ENCODE data around the gene CYP21A2.
"Not testable (repeated sequence)": the region's sequence is repeated elsewhere in the genome, so short reads cannot be mapped to it uniquely, and the experiment has no call there.

Gene CYP21A2

GRCh38 chr6:32029553-32029952 lies 8.7 kb upstream of the CYP21A2 start:
- not testable (repeated sequence) for H3K36me3 ChIP-seq (ENCODE audit: control insufficient read depth, insufficient read depth, low read length); H3K9me3 ChIP-seq (ENCODE audit: control insufficient read depth, low read length); H3K4me1 ChIP-seq (ENCODE audit: control insufficient read depth, insufficient read depth, low read length); H3K27ac ChIP-seq (ENCODE audit: insufficient read depth, low read depth, low read length, poor library complexity, severe bottlenecking); H3K4me3 ChIP-seq (ENCODE audit: insufficient read depth, low read depth, low read length); H3K27me3 ChIP-seq (ENCODE audit: control insufficient read depth, insufficient read depth, low read length, poor library complexity, severe bottlenecking)
- WGBS, 2 experiments, result 88 to 100% methylated on average over 3 to 5 of the region's 14 CpGs

GRCh38 chr6:32035283-32036013 lies 2.8 kb upstream of the CYP21A2 start:
- H3K27me3 ChIP-seq (ENCODE audit: control insufficient read depth, insufficient read depth, low read length, poor library complexity, severe bottlenecking); H3K4me3 ChIP-seq (ENCODE audit: insufficient read depth, low read depth, low read length); H3K27ac ChIP-seq (ENCODE audit: insufficient read depth, low read depth, low read length, poor library complexity, severe bottlenecking); H3K36me3 ChIP-seq (ENCODE audit: control insufficient read depth, insufficient read depth, low read length); H3K4me1 ChIP-seq (ENCODE audit: control insufficient read depth, insufficient read depth, low read length); H3K9me3 ChIP-seq (ENCODE audit: control insufficient read depth, low read length): not testable (repeated sequence)
- WGBS, 2 experiments, result no CpG with 5 or more reads among the region's 16 CpGs

- not testable (repeated sequence) for H3K27ac ChIP-seq (ENCODE audit: insufficient read depth, low read depth, low read length, poor library complexity, severe bottlenecking); H3K4me3 ChIP-seq (ENCODE audit: insufficient read depth, low read depth, low read length); H3K4me1 ChIP-seq (ENCODE audit: control insufficient read depth, insufficient read depth, low read length); H3K27me3 ChIP-seq (ENCODE audit: control insufficient read depth, insufficient read depth, low read length, poor library complexity, severe bottlenecking); H3K36me3 ChIP-seq (ENCODE audit: control insufficient read depth, insufficient read depth, low read length); H3K9me3 ChIP-seq (ENCODE audit: control insufficient read depth, low read length)
- 85 to 96% methylated on average over 4 to 5 of the region's 5 CpGs for WGBS, 2 experiments
These were observed 1.1 kb upstream of the CYP21A2 start for GRCh38 chr6:32037136-32037535.

GRCh38 chr6:32038878-32039277 lies 663 bp downstream of the CYP21A2 start:
- H3K27me3 ChIP-seq (ENCODE audit: control insufficient read depth, insufficient read depth, low read length, poor library complexity, severe bottlenecking); H3K4me3 ChIP-seq (ENCODE audit: insufficient read depth, low read depth, low read length); H3K4me1 ChIP-seq (ENCODE audit: control insufficient read depth, insufficient read depth, low read length); H3K9me3 ChIP-seq (ENCODE audit: control insufficient read depth, low read length); H3K27ac ChIP-seq (ENCODE audit: insufficient read depth, low read depth, low read length, poor library complexity, severe bottlenecking); H3K36me3 ChIP-seq (ENCODE audit: control insufficient read depth, insufficient read depth, low read length): not testable (repeated sequence)
- WGBS, 2 experiments, result 72 to 79% methylated on average over 2 of the region's 5 CpGs

GRCh38 chr6:32039321-32040274 lies 1.4 kb downstream of the CYP21A2 start:
- WGBS, 2 experiments, result 92 to 93% methylated on average over 20 to 22 of the region's 24 CpGs
- not testable (repeated sequence) for H3K36me3 ChIP-seq (ENCODE audit: control insufficient read depth, insufficient read depth, low read length); H3K27ac ChIP-seq (ENCODE audit: insufficient read depth, low read depth, low read length, poor library complexity, severe bottlenecking); H3K27me3 ChIP-seq (ENCODE audit: control insufficient read depth, insufficient read depth, low read length, poor library complexity, severe bottlenecking); H3K4me3 ChIP-seq (ENCODE audit: insufficient read depth, low read depth, low read length); H3K4me1 ChIP-seq (ENCODE audit: control insufficient read depth, insufficient read depth, low read length); H3K9me3 ChIP-seq (ENCODE audit: control insufficient read depth, low read length)

- not testable (repeated sequence) for H3K9me3 ChIP-seq (ENCODE audit: control insufficient read depth, low read length); H3K36me3 ChIP-seq (ENCODE audit: control insufficient read depth, insufficient read depth, low read length); H3K27me3 ChIP-seq (ENCODE audit: control insufficient read depth, insufficient read depth, low read length, poor library complexity, severe bottlenecking); H3K4me3 ChIP-seq (ENCODE audit: insufficient read depth, low read depth, low read length); H3K27ac ChIP-seq (ENCODE audit: insufficient read depth, low read depth, low read length, poor library complexity, severe bottlenecking); H3K4me1 ChIP-seq (ENCODE audit: control insufficient read depth, insufficient read depth, low read length)
- 92 to 96% methylated on average over 15 to 16 of the region's 43 CpGs for WGBS, 2 experiments
These were observed 2.3 kb downstream of the CYP21A2 start for GRCh38 chr6:32040299-32041049.

- not testable (repeated sequence) for H3K9me3 ChIP-seq (ENCODE audit: control insufficient read depth, low read length); H3K36me3 ChIP-seq (ENCODE audit: control insufficient read depth, insufficient read depth, low read length); H3K27ac ChIP-seq (ENCODE audit: insufficient read depth, low read depth, low read length, poor library complexity, severe bottlenecking); H3K4me1 ChIP-seq (ENCODE audit: control insufficient read depth, insufficient read depth, low read length); H3K27me3 ChIP-seq (ENCODE audit: control insufficient read depth, insufficient read depth, low read length, poor library complexity, severe bottlenecking); H3K4me3 ChIP-seq (ENCODE audit: insufficient read depth, low read depth, low read length)
- WGBS, 2 experiments, result 90% methylated on average over 3 of the region's 13 CpGs; no CpG with 5 or more reads in 1 of the 2 experiments
These were observed 2.8 kb downstream of the CYP21A2 start for GRCh38 chr6:32041050-32041321.

GRCh38 chr6:32041385-32041784 lies 3.2 kb downstream of the CYP21A2 start:
- 83 to 92% methylated on average over 4 of the region's 10 CpGs for WGBS, 2 experiments
- not testable (repeated sequence) for H3K27me3 ChIP-seq (ENCODE audit: control insufficient read depth, insufficient read depth, low read length, poor library complexity, severe bottlenecking); H3K4me1 ChIP-seq (ENCODE audit: control insufficient read depth, insufficient read depth, low read length); H3K27ac ChIP-seq (ENCODE audit: insufficient read depth, low read depth, low read length, poor library complexity, severe bottlenecking); H3K4me3 ChIP-seq (ENCODE audit: insufficient read depth, low read depth, low read length); H3K36me3 ChIP-seq (ENCODE audit: control insufficient read depth, insufficient read depth, low read length); H3K9me3 ChIP-seq (ENCODE audit: control insufficient read depth, low read length)

- not testable (repeated sequence) for H3K4me1 ChIP-seq (ENCODE audit: control insufficient read depth, insufficient read depth, low read length); H3K27ac ChIP-seq (ENCODE audit: insufficient read depth, low read depth, low read length, poor library complexity, severe bottlenecking); H3K27me3 ChIP-seq (ENCODE audit: control insufficient read depth, insufficient read depth, low read length, poor library complexity, severe bottlenecking); H3K9me3 ChIP-seq (ENCODE audit: control insufficient read depth, low read length); H3K4me3 ChIP-seq (ENCODE audit: insufficient read depth, low read depth, low read length); H3K36me3 ChIP-seq (ENCODE audit: control insufficient read depth, insufficient read depth, low read length)
- 93 to 99% methylated on average over 5 to 10 of the region's 15 CpGs for WGBS, 2 experiments
These were observed 4.1 kb downstream of the CYP21A2 start for GRCh38 chr6:32042276-32042675.

Data from ectodermal cell (in vitro differentiated cells).